Heart left ventricle (tissue), 13 donors: Measurements from ENCODE around the gene FCHSD1.

Experiments
- CTCF ChIP-seq, 12 donors: fragments of 200-600 bp; sonication (generic) in 4 of 12; IDR thresholded peaks; one replicate each; pipeline versions ENCODE4 v1.5.0 to v1.8.0; 2018 to 2022; ENCODE audit warnings: antibody characterized with exemption in 12 of 12, mild to moderate bottlenecking in 5 of 12
- POLR2A ChIP-seq, 2 donors: fragments of 450-650 bp; IDR thresholded peaks; one replicate each; pipeline ENCODE4 v1.6.1; 2017; ENCODE audit warnings: antibody characterized with exemption in 2 of 2, mild to moderate bottlenecking in 2 of 2, moderate library complexity in 2 of 2
- donor health status: ischemic (EF 13 %, LVEDD 7.1; RV severe dilation, severe dysfunction).
- donor health status: DM: no; HTN: yes; CAD: no.
- donor health status: DM: no; HTN: no; CAD: no.
- donor health status: ischemic (EF 25% LVEDD 6.9; RV normal size, moderate dysfunction).
- donor health status: ischemic (EF 25% LVEDD 5.7; RV mildly dilated, moderate dysfunction).
- donor health status: ischemic (EF 35%, LVEDD 5.7; RV mildly dilated, moderate dysfunction).
- donor health status: nonischemic (EF 11% LVEDD 7.7; RV severe dilation, severe dysfunction).
- donor health status: DM: yes; HTN: yes; CAD: no.
- donor health status: PGD.
- donor health status: ischemic (EF 29% LVEDD 5.4; RV normal size, mild dysfunction).
- donor health status: nonischemic (EF 23%, LVEDD 6.1; RV moderate dilation, normal function).

DNA sequence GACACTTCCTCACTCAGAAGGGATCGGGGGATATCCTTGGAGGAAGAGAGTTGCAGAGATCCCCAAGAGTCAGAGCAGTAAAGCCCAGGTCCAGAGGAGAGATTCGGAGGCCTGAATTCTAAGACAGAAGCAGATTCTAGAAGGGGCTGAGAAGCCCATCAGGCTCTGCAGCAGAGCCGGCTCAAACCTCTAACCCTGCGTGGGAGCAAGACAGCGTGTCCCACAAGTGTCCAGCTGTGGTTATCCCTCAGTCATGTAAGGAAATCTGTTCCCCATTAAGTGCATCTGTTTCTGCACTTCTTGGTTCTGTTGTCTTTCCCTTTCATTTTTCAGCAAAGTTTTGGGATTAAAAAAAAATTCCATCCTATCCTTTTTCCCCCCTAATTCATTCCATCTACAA lies 27.6 kb downstream of the FCHSD1 start:
- TF ChIP-seq CTCF (IDR thresholded peaks at IDR 0.05) (no peak), POLR2A (IDR thresholded peaks at IDR 0.05) (no peak)
